Stimulated activated CD4-positive, alpha-beta T cell treated with anti-CD3 and anti-CD28 coated beads, Interleukin-4, amount 100 ng/mL, for 24 hours (primary cell): ENCODE measurements around the gene HIVEP3.

Experiments
- DNase-seq: peaks from one replicate; pipeline ENCODE4 v3.0.0-alpha.2; 2020

HIVEP3 gene

DNA sequence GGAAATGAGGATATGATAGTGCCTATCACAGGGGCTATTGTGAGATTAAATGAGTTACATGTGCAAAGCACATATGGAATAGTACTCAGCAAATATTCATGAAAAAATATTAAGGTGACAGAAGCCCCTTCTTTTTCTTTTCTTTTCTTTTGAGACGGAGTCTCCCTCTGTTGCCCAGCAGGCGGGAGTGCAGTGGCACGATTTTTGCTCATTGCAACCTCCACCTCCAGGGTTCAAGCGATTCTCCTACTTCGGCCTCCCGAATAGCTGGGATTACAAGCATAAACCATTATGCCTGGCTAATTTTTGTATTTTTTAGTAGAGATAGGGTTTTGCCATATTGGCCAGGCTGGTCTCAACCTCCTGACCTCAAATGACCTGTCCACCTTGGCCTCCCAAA lies 139.4 kb downstream of the HIVEP3 start:
- DNase-seq = no peak

DNA sequence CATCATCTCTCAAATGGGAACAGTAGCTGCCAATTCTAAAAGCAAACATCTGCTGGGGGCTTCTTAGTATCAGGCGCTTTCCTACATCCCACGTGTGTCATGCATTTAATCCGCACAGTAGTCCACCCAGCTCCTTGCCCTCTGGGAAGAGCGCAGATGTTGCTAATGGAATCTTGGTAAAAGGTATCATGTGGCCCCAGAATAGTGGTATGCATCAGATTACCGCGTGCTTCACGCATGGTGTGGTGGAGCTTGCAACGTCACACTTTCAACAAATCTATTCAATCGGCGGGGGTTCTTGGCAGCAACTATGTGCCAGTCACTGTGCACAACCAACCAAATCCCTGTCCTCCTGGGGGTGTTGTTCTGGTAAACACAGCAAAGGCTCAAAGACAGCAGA lies 141.0 kb downstream of the HIVEP3 start:
- DNase-seq = no peak

DNA sequence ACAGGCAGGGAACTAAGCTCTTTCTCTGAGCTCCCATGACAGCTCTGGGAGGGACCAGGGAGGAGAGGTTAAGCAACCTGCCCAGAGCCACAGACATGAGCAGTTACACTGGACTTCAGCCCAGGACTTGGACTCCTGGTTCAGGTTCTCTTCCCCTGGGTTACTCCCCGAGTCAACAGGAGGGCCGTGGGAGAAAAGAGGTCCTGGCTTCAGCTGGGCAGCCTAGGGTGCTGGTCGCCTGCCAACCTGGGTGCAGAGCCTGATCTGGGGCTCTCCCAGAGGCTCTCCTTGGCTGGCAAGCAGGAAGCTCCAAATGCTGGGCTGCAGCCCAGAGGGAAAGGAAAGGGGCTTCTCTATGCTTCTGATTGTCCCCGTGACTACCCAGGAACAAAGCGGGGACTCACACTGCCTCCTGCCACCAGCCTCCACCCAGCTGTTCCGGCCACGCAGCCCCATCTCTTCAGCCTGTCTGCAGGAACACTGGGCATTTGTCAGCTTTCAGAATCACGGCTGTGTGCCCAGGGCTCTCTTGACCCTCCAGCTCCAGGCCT lies 141.8 kb downstream of the HIVEP3 start:
- DNase-seq = no peak

DNA sequence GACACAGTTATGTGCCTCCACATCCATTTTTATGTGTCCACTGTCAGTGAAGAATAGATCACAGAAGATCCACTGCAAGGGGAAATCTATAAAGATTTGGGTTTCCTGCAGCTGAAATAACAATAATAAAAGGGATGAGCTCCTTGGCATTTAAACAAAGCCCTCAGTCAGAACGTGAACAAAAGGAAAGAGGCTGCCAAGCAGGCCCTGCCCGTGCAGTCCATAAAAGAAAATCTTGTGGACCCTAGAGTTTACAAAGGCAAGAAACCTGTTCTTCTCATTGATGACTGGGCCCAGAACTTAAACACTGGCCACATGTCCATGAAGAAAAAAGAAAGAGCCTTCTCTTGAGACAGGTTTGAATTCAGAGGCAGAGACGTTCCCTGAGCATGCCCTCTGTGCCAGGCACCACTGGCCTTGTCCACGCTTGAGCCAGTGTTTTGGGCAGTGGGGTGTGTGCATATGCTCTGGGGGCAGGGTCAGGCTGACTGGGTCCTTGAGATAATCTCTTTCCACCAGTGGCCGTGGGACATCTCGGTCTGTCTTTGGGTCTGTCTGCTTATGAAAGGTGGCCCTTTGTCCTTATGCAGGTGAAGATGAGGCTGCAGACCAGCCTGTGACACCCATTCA lies 142.7 kb downstream of the HIVEP3 start:
- no peak for DNase-seq

DNA sequence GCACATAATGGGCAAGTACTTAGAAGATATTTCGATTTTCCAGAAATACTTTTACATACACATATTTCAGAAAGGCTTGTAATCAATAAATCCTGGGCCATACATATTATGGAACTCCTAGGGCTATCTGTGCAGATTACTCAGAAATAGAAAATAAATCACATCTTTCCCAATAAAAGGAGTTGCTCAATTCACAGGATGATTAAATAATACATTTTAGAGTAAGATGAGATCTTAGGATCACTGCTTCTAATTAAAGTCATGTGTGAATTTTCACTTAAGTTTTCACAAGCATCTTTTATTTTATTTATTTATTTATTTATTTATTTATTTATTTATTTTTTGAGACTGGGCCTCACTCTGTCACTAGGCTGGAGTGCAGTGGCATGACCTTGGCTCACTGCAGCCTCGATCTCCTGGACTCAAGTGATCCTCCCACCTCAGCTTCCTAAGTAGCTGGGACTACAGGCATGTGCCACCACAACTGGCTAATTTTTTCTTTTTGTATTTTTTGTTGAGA lies 144.2 kb downstream of the HIVEP3 start:
- no peak for DNase-seq

DNA sequence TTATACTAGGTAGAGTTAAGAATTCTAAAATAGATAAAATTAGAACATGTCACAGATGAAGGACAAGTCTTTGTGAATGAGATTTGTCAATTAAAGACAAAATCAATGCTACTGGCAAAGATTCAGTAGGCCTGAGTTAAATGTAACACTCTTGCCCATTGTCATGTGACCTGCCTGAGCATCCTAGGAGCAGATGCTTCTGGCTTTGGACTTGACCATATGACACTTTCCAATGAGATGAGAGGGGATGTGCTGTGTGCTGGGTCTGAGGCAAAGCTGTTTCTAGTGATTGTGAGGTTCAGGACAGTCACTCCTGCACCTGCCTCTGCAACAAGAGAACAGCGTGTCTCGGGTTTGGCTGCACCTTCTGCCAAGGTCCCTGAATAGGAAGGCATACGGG lies 144.9 kb downstream of the HIVEP3 start:
- DNase-seq = no peak

DNA sequence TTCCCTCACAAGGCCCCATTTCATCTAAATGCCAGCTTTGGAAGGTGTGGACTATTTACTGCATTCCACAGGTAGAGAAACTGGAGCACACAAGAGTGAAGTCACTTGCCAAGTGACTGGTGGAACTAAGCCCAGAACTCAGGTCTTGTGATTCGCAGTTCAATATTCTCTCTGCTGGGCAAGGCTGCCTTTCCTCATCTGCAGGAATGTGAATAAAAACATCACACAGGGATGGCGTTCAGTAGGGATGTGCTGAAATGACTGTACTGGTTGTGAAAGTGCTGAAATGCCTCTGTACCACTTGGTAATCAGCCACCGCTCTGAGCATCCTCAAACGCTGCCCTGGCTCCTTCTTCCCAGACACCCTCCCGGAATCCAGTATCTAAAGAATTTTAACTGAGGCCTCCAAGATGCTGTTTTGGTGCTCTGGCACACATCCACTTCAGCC lies 145.6 kb downstream of the HIVEP3 start:
- DNase-seq = no peak

DNA sequence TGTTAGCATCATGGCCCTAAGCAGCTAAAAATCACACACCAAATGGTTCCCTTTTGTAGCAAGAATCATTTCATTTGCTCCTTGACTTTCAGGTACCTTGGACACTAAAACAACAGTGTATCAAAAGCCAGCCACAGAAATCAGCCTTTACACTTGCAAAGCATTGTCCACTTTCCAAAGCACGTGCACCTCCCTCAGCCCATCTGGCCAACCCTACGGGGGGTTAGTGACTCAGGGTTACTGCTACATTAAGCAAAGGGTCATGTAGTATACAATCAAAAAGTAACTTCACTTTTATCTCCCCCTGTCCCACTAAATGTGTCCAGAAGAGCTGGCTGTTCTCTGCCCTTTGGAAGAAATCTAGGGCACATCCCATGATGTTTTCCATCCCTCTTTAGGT lies 149.7 kb downstream of the HIVEP3 start:
- DNase-seq = no peak

DNA sequence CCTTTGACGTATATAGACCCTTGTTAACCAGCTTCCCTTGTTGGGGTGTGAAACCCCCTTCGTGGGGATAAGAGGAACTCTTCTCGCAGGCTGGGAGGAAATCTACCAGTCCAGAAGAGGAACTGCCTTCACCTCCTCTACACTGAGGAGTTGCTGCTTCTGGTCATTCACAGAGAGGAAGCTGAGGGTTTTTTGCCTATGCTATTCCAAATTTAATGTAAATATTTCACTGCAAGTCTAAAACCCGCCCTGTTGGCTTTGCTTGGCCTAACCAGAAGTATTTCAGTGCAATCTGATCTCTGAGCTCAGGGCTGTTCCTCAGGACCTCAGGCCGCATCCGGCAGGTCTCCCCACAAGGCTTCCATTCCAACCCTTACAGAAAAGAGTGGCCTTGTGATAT lies 150.1 kb downstream of the HIVEP3 start:
- no peak for DNase-seq

DNA sequence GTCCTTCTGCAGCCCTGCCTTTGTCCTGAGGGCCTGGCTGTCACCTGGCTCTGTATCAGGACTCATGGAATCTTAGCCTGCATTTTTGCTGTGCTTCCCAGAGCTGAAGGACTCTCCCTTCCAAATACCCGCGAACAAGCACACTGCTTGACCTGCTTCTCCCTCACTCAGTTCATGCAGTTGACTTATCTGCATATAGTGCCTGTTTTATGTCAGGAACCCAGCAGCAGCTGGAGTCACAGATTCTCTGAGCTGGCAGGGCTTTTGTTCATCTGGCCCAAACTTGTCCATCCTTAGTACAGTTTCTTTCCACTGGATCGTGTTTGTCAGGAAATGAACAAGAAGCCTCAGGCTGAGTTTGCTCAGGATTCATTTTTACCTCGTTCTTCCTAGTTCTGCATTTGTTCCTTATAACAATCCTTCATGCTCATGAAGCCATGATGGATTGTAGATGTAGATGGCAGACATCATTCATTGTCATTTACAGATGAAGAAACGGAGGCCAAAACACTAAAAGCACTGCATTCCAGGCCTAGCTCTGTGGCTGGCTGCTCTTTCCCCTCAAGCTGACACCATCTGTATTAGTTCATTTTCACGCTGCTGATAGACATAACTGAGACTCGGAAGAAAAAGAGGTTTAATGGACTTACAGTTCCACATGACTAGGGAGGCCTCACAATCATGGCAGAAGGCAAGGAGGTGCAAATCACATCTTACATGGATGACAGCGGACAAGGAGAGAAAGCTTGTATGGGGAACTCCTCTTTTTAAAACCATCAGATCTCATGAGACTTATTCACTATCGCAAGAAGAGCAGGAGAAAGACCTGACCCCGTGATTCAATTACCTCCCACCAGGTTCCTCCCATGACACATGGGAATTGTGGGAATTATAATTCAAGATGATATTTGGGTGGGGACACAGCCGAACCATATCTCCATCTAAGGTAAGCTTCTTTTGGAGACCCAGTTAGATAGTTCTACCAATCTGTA lies 150.9 kb downstream of the HIVEP3 start:
- no peak for DNase-seq

DNA sequence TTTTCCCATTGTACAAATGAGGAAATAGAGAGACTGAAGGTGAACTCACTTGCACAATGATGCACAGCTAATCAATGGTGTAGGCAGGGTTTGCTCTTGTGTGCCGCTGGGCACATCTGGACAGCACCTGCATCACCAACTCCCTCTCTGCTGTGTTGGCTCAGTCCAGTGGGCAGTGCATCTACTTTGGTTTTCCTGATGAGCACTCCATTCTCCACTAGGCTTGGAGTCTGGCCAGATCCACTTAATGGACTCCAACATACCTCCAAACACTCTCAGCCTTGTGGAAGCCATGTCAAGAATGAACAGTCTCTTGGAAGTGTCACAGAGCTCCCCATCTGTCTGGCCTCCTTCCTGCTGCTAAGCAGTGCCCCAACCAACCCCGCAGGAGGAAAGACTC lies 152.2 kb downstream of the HIVEP3 start:
- no peak for DNase-seq

DNA sequence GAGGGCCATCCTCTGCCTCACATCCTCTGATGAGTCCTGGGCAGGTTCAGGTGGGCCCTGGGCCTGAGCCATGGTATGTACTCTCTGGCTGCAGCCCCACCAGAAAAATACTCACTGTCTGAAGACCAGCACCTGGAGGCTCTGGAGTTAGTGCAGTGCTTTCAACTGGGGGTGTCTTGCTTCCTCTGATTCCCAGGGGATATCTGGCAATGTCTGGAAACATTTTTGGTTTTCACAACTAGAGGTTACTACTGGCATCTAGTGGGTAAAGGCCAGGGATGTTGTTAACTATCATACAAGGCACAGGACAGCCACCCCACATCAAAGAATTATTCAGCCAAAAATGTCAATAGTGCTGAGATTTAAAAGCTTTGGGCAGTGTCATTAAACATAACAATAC lies 152.7 kb downstream of the HIVEP3 start:
- DNase-seq = no peak

DNA sequence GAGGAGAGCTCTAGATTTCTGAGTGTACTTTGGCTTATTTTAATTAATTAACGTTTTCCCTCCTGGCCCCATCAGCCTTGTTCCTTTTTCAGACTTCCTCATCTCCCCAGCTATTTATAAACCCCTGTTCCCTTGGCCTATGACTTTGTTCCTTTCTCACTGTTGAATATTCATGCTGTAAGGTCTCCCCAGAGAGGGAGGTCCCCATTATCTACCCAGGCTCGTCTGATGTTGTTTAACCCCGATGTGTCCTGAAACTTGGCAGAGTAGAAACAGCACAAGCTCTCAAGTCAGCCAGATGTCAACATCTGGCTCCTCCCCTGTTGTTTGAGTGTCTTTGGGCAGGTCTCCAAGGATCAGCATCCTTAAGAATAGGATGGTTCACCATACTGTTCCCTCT lies 153.6 kb downstream of the HIVEP3 start:
- no peak for DNase-seq

DNA sequence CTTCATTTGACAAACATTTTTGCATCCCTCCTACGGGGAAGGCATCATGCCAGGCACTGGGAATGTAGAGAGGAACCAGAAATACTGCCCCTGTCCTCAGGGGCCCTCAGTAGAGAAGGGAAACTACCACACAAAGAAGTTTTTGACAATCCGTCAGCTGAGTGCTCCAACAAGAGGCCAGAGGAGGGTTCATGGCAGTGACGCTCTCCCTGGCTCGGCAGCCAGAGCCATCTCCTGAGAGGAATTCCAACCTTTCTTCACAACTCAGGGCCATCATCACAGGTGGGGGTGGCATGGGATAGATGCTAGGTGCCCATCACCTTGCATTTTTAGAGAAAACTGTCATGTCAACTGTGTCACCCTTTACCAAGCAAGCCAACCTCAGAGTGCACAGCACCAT lies 154.1 kb downstream of the HIVEP3 start:
- no peak for DNase-seq

DNA sequence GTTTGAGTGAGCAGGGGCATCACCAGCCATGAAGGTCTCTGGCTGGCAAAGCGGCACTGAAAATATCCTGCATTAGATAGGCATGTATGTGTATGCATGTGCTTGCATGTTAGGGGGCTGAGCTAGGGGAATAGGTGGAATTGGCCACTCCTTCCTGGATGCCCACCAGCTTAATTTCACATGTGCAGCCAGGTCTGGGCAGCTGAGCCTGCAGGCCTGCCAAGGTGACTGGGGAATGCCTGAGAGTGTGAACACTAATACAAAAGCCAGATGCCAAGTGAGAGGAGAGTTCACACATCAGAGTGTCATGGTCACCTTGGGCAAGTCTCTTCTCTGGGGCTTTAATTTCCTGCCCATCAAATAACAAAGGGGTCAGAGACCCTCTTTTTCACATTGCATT lies 155.9 kb downstream of the HIVEP3 start:
- DNase-seq = no peak

DNA sequence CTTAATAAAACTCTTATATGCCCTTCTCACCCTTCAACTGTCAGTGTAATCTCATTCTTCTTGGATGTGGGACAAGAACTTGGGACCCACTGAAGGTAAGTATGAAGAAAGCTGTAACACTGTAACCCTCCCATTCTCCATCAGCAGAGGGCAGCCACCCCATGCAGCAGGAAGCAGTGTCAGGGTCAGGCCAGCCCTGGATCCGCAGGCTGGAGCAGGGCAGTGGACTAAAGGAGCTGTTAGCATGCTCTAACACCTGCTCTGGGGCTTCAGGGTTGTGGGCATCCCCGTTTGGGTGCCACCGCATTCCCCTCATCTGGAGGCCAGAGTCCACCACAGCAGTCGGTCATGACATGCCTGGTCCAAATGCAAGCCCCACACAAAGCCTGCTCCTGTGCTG lies 156.5 kb downstream of the HIVEP3 start:
- no peak for DNase-seq

DNA sequence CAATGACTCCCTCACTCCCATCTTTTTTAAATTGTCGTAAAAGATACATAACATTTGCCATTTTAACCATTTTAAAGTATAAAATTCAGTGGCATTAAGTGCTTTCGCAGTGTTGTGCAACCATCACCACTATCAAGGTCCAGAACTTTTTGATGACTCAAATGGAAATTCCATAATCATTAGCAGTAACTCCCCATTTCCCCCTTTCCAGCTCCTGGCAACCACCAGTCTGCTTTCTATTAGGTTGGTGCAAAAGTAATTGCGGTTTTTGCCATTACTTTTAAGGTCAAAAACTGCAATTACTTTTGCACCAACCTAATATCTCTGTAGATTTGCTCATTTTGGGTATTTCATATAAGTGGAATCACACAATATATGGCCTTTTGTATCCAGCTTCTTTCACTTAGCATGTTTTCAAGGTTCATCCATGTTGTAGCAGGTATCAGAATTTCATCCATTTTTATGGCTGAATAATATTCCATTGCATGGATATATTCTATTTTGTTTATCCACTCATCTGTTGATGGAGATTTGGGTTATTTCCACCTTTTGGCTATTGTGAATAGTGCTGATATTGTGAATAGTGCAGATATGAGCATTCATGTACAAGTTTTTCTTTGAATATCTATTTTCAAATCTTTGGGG lies 159.7 kb downstream of the HIVEP3 start:
- DNase-seq = no peak

DNA sequence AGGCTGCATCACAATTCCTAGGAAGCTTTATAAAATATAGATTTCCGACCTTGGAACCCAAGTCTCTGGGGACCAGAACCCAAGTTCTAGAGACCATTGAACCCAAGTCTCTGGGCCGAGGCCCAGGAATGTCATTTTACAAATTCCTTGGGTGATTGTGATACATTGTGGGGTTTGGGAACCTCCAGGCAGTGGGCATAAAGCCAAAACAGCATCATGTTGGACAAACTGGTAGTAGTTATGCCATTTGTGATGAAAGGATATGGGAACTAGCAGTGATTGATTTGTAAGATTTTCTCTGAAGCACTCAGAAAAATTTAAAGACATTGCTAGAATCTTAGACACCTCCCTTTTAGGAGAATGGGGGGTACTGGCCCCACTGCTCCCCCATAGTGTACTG lies 160.2 kb downstream of the HIVEP3 start:
- DNase-seq = no peak

DNA sequence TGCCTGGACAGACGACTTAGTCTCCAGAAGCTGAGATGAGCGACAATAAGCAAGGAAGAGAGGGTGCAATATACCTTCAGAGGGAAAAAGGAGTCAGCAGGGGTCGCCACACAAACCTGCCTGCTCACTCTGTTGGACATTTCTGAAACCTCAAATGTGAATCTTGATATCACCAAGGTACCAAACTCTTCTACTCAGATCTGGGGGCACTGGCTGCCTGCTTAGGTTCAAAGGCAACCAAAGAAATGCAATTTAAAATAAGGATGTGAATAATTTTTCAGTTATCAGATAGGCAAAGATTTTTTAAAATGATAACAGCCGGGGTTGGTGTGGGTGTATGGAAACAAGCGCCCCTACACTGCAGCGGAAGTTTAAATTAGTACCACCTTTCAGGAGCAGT lies 164.2 kb downstream of the HIVEP3 start:
- DNase-seq = no peak

DNA sequence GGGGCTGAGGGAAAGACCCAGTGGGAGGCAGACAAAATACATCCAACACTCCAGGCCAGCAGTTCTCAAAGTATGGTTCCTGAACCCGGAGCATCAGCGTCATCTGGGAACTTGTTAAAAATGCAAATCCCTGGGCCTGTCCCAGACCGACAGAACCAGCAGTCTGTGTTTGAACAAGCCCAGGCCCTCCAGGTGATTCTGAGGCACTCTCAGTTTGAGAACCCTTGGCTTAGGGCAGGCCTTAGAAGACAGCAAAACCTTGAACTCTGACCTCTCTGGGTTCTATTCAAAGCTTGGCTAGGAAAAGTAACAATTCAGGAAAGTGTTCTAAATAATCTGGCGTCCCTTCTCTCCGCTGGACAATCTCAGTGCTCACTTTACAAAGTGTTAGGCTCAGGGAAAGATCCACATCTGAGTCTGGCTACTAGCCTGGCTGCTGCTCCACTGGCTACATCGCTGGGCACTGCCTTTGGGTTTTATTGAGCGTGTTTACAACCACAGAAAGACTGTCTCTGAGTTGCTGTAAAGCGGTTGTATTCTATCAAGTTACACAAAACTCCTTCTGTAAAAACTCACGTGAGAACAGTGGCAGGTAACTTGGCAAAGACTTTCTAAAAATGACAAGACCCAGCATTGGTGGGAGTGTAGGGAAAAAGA lies 166.1 kb downstream of the HIVEP3 start:
- no peak for DNase-seq

DNA sequence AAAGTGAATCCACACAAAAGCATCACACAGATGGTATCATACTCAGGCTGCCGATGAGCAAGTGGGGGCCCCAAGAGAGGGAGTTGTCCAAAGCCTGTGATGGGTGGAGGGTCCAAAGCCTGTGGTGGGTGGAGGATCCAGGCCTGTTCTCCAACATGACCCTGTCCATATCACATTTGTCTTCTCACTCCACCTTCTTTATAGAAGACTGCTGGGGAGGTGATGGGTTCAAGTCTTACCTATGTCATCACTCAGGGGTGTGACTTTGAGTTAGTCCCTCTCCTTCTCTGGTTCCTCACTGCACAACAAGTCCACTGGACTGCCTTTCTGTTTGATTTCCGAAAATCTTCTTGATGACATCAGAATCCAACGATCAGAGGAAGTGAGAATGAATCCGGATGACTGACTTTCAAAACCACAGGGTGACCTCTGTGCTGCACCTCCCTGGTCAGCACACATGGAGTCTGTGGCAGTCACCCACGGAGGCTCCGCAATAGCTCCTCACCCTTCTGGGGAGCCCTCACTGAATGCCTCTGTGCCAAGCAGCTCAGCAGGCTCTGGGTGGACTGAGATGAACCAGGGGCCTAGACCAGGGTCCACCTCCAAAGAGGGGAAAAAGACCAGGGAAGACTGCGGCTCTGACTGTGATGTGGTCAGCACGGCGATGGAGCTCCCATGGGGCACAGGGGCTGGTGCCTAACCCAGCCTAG lies 166.8 kb downstream of the HIVEP3 start:
- no peak for DNase-seq
